ENCODE results near the gene DNAH5. TPM values are rescaled to one million over a fixed set of nuclear protein-coding genes. Genes with fewer than 3 reads are reported as not detected.

DNAH5 gene
- total RNA-seq, 1 experiment from 2014 or later = 9.7 TPM

GRCh38 chr5:13643734-13644133 is 300.8 kb downstream of the DNAH5 start:
- Histone ChIP-seq H3K36me3 (ENCODE audit: low read depth) (no peaks in the 10 kb centered on the region), H3K79me2 (ENCODE audit: low read depth) (no peaks in the 10 kb centered on the region), H3K9me3 (ENCODE audit: insufficient read depth, low read depth) (no peaks in the 10 kb centered on the region), H2AFZ (no peak overlapping the region), H3K27ac (no peak overlapping the region), H3K4me1 (replicated peaks; ENCODE audit: insufficient read depth) (no peaks in the 10 kb centered on the region; the same call in 1 of the 2 replicates), H3K27me3 (ENCODE audit: insufficient read depth, low read depth) (no peaks in the 10 kb centered on the region), H3F3A (ENCODE audit: insufficient read depth, low read depth) (no peaks in the 10 kb centered on the region), H3K9me2 (ENCODE audit: insufficient read depth) (no peaks in the 10 kb centered on the region), H4K20me1 (ENCODE audit: insufficient read depth) (no peaks in the 10 kb centered on the region), H3K4me3 (no peak overlapping the region), H3K4me2 (no peak overlapping the region)
- TF ChIP-seq, protein P1, sequence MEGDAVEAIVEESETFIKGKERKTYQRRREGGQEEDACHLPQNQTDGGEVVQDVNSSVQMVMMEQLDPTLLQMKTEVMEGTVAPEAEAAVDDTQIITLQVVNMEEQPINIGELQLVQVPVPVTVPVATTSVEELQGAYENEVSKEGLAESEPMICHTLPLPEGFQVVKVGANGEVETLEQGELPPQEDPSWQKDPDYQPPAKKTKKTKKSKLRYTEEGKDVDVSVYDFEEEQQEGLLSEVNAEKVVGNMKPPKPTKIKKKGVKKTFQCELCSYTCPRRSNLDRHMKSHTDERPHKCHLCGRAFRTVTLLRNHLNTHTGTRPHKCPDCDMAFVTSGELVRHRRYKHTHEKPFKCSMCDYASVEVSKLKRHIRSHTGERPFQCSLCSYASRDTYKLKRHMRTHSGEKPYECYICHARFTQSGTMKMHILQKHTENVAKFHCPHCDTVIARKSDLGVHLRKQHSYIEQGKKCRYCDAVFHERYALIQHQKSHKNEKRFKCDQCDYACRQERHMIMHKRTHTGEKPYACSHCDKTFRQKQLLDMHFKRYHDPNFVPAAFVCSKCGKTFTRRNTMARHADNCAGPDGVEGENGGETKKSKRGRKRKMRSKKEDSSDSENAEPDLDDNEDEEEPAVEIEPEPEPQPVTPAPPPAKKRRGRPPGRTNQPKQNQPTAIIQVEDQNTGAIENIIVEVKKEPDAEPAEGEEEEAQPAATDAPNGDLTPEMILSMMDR (conservative IDR thresholded peaks at IDR 0.05) = no peak
- TF ChIP-seq EZH2 (IDR thresholded peaks at IDR 0.05; ENCODE audit: low read depth) = no peak
- ChIA-PET POLR2A (ENCODE audit: unreplicated experiment) (interaction anchor here (0.6 kb wide), 1 partner anchor 887 kb away, joined by 6 read pairs; no protein-coding TSS in a partner anchor), CTCF (no interaction called here)
- BruUV-seq (replicated peaks) = no TSS peak
- intact Hi-C loops (cut with micrococcal nuclease; ENCODE audit: unreplicated experiment) = no loop called here
- no peak for DNase-seq

- no peaks in the 10 kb centered on the region; the same call in 1 of the 2 replicates for H3K4me1 ChIP-seq (replicated peaks; ENCODE audit: insufficient read depth)
- no peak overlapping the region for H2AFZ ChIP-seq
- no peaks in the 10 kb centered on the region for H3K9me2 ChIP-seq (ENCODE audit: insufficient read depth)
- no peak overlapping the region for H3K4me2 ChIP-seq
- H3K4me3 ChIP-seq = no peak overlapping the region
- no peaks in the 10 kb centered on the region for H3K36me3 ChIP-seq (ENCODE audit: low read depth)
- CTCF ChIA-PET = no interaction called here
- H4K20me1 ChIP-seq (ENCODE audit: insufficient read depth) = no peaks in the 10 kb centered on the region
- no peak for DNase-seq
- H3K27me3 ChIP-seq (ENCODE audit: insufficient read depth, low read depth) = no peaks in the 10 kb centered on the region
- H3F3A ChIP-seq (ENCODE audit: insufficient read depth, low read depth) = no peaks in the 10 kb centered on the region
- POLR2A ChIA-PET (ENCODE audit: unreplicated experiment) = no interaction called here
- H3K27ac ChIP-seq = no peak overlapping the region
- TF ChIP-seq, protein P1 (conservative IDR thresholded peaks at IDR 0.05) = no peak
- TF ChIP-seq EZH2 (IDR thresholded peaks at IDR 0.05; ENCODE audit: low read depth) = no peak
- intact Hi-C loops (cut with micrococcal nuclease; ENCODE audit: unreplicated experiment) = no loop called here
- BruUV-seq (replicated peaks) = no TSS peak
- H3K79me2 ChIP-seq (ENCODE audit: low read depth) = no peaks in the 10 kb centered on the region
- H3K9me3 ChIP-seq (ENCODE audit: insufficient read depth, low read depth) = no peaks in the 10 kb centered on the region
Observed at GRCh38 chr5:13643196-13643595, 301.3 kb downstream of the DNAH5 start.

Other genes with a start within 250 kb of the DNAH5 start
- 596 and 756 TPM in 2 replicates for gene TRIO, start 198.7 kb upstream of the DNAH5 start, total RNA-seq (2021)

Measured in PC-9 (cell line).